Astrocyte (in vitro differentiated cells and primary cell): ENCODE data around the gene JAML. TPM values are rescaled to one million over a fixed set of nuclear protein-coding genes. Genes with fewer than 3 reads are reported as not detected.

ENCODE experiments used
- DNase-seq: peaks from one replicate; pipeline ENCODE4 v3.0.0-alpha.2; 2010; ENCODE audit warnings: low read depth
- FAIRE-seq: peaks from 2 replicates; lab custom pipeline; 2011; peaks lifted over from hg19 to GRCh38; lab: Jason Lieb, UNC
- H2AFZ ChIP-seq: 2 replicates; pipeline ENCODE4 v1.6.0; 2012; ENCODE audit warnings: low read depth, low read length, inconsistent platforms
- H3K27ac ChIP-seq: 2 replicates; pipeline ENCODE4 v1.5.1; 2011; ENCODE audit warnings: low read depth, low read length, inconsistent platforms
- H3K27me3 ChIP-seq: 2 replicates; pipeline ENCODE4 v1.6.0; 2011; ENCODE audit warnings: low read length, inconsistent platforms; ENCODE audit not compliant: insufficient read depth
- H3K36me3 ChIP-seq: 2 replicates; pipeline ENCODE4 v1.5.1; 2011; ENCODE audit warnings: low read length, inconsistent platforms; ENCODE audit not compliant: insufficient read depth
- H3K4me1 ChIP-seq: 2 replicates; pipeline ENCODE4 v1.5.1; 2011; ENCODE audit warnings: low read length, inconsistent platforms; ENCODE audit not compliant: insufficient read depth
- H3K4me2 ChIP-seq: 2 replicates; pipeline ENCODE4 v1.6.0; 2012; ENCODE audit warnings: low read length, inconsistent platforms
- H3K4me3 ChIP-seq: 2 replicates; pipeline ENCODE4 v1.5.1; 2011; ENCODE audit warnings: low read depth, mild to moderate bottlenecking, low read length, inconsistent platforms; ENCODE audit not compliant: insufficient read depth
- H3K79me2 ChIP-seq: 2 replicates; pipeline ENCODE4 v1.6.0; 2012; ENCODE audit warnings: mild to moderate bottlenecking, low read length, inconsistent platforms; ENCODE audit not compliant: insufficient read depth
- H3K9ac ChIP-seq: 2 replicates; pipeline ENCODE4 v1.6.0; 2012; ENCODE audit warnings: mild to moderate bottlenecking, low read length, inconsistent platforms
- H3K9me3 ChIP-seq: 2 replicates; pipeline ENCODE4 v1.5.1; 2012; ENCODE audit warnings: low read depth, mild to moderate bottlenecking, low read length, inconsistent platforms; ENCODE audit not compliant: insufficient read depth
- H4K20me1 ChIP-seq: 2 replicates; pipeline ENCODE4 v1.6.0; 2012; ENCODE audit warnings: low read length, inconsistent platforms; ENCODE audit not compliant: insufficient read depth
- H3K27ac Mint-ChIP-seq: one replicate; pipeline ENCODE4 v1.8.0; 2021; ENCODE audit warnings: mild to moderate bottlenecking, mixed read lengths; ENCODE audit not compliant: unreplicated experiment
- H3K27me3 Mint-ChIP-seq: one replicate; pipeline ENCODE4 v1.8.0; 2021; ENCODE audit warnings: low read depth, mixed read lengths; ENCODE audit not compliant: unreplicated experiment
- H3K36me3 Mint-ChIP-seq: one replicate; pipeline ENCODE4 v1.8.0; 2021; ENCODE audit warnings: low read depth, mixed read lengths; ENCODE audit not compliant: unreplicated experiment
- H3K4me1 Mint-ChIP-seq: one replicate; pipeline ENCODE4 v1.8.0; 2021; ENCODE audit warnings: low read depth, mixed read lengths; ENCODE audit not compliant: unreplicated experiment
- H3K4me3 Mint-ChIP-seq: one replicate; pipeline ENCODE4 v1.8.0; 2021; ENCODE audit warnings: mild to moderate bottlenecking, moderate library complexity, mixed read lengths; ENCODE audit not compliant: unreplicated experiment
- H3K9me3 Mint-ChIP-seq: one replicate; pipeline ENCODE4 v1.8.0; 2021; ENCODE audit warnings: mild to moderate bottlenecking, mixed read lengths; ENCODE audit not compliant: unreplicated experiment
- EZH2 ChIP-seq: IDR thresholded peaks from 2 replicates; pipeline ENCODE4 v1.6.1; 2012; ENCODE audit warnings: mild to moderate bottlenecking, low read length, inconsistent platforms; ENCODE audit not compliant: insufficient read depth
- total RNA-seq: library from RNA; stranded (reverse); gene quantifications from 2 replicates; pipeline ENCODE4 v1.2.1, GENCODE V29; 2021
- TF ChIP-seq, protein P1 (sequence below): IDR thresholded peaks from 2 replicates; pipeline ENCODE4 v1.5.1; 2011; ENCODE audit warnings: low read depth, mild to moderate bottlenecking, inconsistent platforms, low read length, moderate library complexity; ENCODE audit not compliant: insufficient read depth

JAML gene
- total RNA-seq, 1 donor from 2014 or later: not detected

DNA sequence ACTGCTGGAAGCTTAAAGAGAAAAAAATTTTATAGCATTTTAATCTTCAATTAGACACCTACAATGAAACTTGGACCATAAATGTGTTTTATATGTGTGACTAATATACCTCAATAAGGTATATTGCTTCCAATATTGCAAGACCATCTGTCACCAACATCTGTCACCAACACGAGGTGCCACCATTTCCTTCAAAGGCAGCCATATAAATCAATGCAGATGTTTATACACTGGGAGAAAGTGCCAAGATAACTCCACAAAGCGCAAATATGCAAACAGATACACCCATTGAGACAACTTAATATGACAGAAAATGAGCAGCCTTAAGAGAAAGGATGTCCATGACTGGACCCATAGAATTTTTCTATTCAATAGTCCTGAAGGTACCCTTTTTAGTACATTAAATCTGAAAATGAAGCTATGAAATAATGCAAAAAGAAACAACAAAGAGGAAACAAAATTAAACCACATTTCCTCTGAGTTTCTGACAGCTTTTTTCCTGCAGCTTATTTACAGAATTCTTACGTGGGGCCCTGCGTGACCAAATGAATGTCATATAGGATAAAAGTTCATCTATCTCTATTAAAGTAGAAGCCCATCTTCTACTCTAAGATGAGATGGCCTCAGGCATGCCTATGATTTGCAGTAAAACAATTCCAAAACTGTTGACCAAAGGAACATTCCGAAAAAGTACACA is 14.8 kb upstream of the JAML start:
- H4K20me1 ChIP-seq: no peaks in the 10 kb centered on the region
- H3K4me3 ChIP-seq: no peak overlapping the region
- H3K4me1 ChIP-seq: no peaks in the 10 kb centered on the region
- peaks cover 14% of the 10 kb centered on the region for H3K27me3 ChIP-seq
- Mint-ChIP-seq H3K4me1 (peaks cover 10% of the 10 kb centered on the region), H3K27me3 (no peaks in the 10 kb centered on the region), H3K4me3 (no peak overlapping the region), H3K36me3 (peaks cover 2% of the 10 kb centered on the region), H3K9me3 (no peaks in the 10 kb centered on the region), H3K27ac (no peak overlapping the region)
- H2AFZ ChIP-seq: no peak overlapping the region
- DNase-seq (no peak), FAIRE-seq (no peak)
- H3K4me2 ChIP-seq: no peak overlapping the region
- H3K36me3 ChIP-seq: no peaks in the 10 kb centered on the region
- H3K27ac ChIP-seq: no peak overlapping the region
- no peaks in the 10 kb centered on the region for H3K9me3 ChIP-seq
- TF ChIP-seq, protein P1, sequence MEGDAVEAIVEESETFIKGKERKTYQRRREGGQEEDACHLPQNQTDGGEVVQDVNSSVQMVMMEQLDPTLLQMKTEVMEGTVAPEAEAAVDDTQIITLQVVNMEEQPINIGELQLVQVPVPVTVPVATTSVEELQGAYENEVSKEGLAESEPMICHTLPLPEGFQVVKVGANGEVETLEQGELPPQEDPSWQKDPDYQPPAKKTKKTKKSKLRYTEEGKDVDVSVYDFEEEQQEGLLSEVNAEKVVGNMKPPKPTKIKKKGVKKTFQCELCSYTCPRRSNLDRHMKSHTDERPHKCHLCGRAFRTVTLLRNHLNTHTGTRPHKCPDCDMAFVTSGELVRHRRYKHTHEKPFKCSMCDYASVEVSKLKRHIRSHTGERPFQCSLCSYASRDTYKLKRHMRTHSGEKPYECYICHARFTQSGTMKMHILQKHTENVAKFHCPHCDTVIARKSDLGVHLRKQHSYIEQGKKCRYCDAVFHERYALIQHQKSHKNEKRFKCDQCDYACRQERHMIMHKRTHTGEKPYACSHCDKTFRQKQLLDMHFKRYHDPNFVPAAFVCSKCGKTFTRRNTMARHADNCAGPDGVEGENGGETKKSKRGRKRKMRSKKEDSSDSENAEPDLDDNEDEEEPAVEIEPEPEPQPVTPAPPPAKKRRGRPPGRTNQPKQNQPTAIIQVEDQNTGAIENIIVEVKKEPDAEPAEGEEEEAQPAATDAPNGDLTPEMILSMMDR: no peak
- TF ChIP-seq EZH2: no peak
- H3K79me2 ChIP-seq: no peaks in the 10 kb centered on the region
- H3K9ac ChIP-seq: no peak overlapping the region

- no peak overlapping the region for H3K4me3 Mint-ChIP-seq
- H3K36me3 Mint-ChIP-seq: no peaks in the 10 kb centered on the region
- no peak for DNase-seq
These were observed 14.1 kb upstream of the JAML start for GRCh38 chr11:118238929-118239328.

More at GRCh38 chr11:118238929-118239328, 14.1 kb upstream of the JAML start:
- H3K9me3 ChIP-seq: no peaks in the 10 kb centered on the region
- no peaks in the 10 kb centered on the region for H3K4me1 ChIP-seq
- no peak overlapping the region for H3K4me2 ChIP-seq
- H4K20me1 ChIP-seq: no peaks in the 10 kb centered on the region
- H3K79me2 ChIP-seq: no peaks in the 10 kb centered on the region
- no peak overlapping the region for H3K27ac Mint-ChIP-seq
- no peak overlapping the region for H3K4me3 ChIP-seq
- peaks cover 10% of the 10 kb centered on the region for H3K4me1 Mint-ChIP-seq
- no peak overlapping the region for H2AFZ ChIP-seq
- TF ChIP-seq EZH2: no peak
- TF ChIP-seq, protein P1: no peak
- FAIRE-seq: no peak
- no peak overlapping the region for H3K27ac ChIP-seq
- H3K9me3 Mint-ChIP-seq: no peaks in the 10 kb centered on the region
- no peaks in the 10 kb centered on the region for H3K27me3 Mint-ChIP-seq
- H3K27me3 ChIP-seq: peaks cover 14% of the 10 kb centered on the region
- H3K36me3 ChIP-seq: no peaks in the 10 kb centered on the region
- no peak overlapping the region for H3K9ac ChIP-seq
